Activated T-helper 17 cell treated with anti-CD3 and anti-CD28 coated beads, Interleukin-2, amount 50 U/mL, for 72 hours (primary cell): ENCODE measurements around the gene PAK6. TPM values are rescaled to one million over a fixed set of nuclear protein-coding genes. Genes with fewer than 3 reads are reported as not detected.

Source experiments
- ATAC-seq: fragments of 150-1000 bp; cut with Tn5 transposase; replicated peaks from 2 replicates; pipeline ENCODE4 v1.10.0; 2021; ENCODE audit warnings: mild to moderate bottlenecking, moderate library complexity
- H3K27ac Mint-ChIP-seq: one replicate; pipeline ENCODE4 v1.8.0; 2022; ENCODE audit warnings: mixed read lengths
- H3K27me3 Mint-ChIP-seq: one replicate; pipeline ENCODE4 v1.8.0; 2022; ENCODE audit warnings: mixed read lengths
- H3K36me3 Mint-ChIP-seq: one replicate; pipeline ENCODE4 v1.8.0; 2022; ENCODE audit warnings: low read depth, mild to moderate bottlenecking, mixed read lengths
- H3K4me1 Mint-ChIP-seq: one replicate; pipeline ENCODE4 v1.8.0; 2022; ENCODE audit warnings: mixed read lengths
- H3K4me3 Mint-ChIP-seq: one replicate; pipeline ENCODE4 v1.8.0; 2022; ENCODE audit warnings: mild to moderate bottlenecking, mixed read lengths
- H3K9me3 Mint-ChIP-seq: one replicate; pipeline ENCODE4 v1.8.0; 2022; ENCODE audit warnings: mixed read lengths
- total RNA-seq, 2 donors: library from RNA; stranded (reverse); gene quantifications; one replicate each; pipeline ENCODE4 v1.2.3, GENCODE V29; 2022

PAK6 gene
- total RNA-seq, 2 donors from 2014 or later: 0.42 to 1.4 TPM

GRCh38 chr15:40283615-40284300 is 44.9 kb downstream of the PAK6 start:
- H3K4me1 Mint-ChIP-seq: no peaks in the 10 kb centered on the region
- ATAC-seq: no peak
- no peaks in the 10 kb centered on the region for H3K9me3 Mint-ChIP-seq
- H3K27ac Mint-ChIP-seq: no peak overlapping the region
- peaks cover 8% of the 10 kb centered on the region for H3K27me3 Mint-ChIP-seq
- no peaks in the 10 kb centered on the region for H3K36me3 Mint-ChIP-seq
- H3K4me3 Mint-ChIP-seq: peak overlapping the region; percentile 31

GRCh38 chr15:40285151-40285550 is 46.3 kb downstream of the PAK6 start:
- no peak overlapping the region for H3K4me3 Mint-ChIP-seq
- peaks cover 12% of the 10 kb centered on the region for H3K36me3 Mint-ChIP-seq
- H3K9me3 Mint-ChIP-seq: no peaks in the 10 kb centered on the region
- H3K27me3 Mint-ChIP-seq: peaks cover 8% of the 10 kb centered on the region
- ATAC-seq: no peak
- no peak overlapping the region for H3K27ac Mint-ChIP-seq
- H3K4me1 Mint-ChIP-seq: no peaks in the 10 kb centered on the region

DNA sequence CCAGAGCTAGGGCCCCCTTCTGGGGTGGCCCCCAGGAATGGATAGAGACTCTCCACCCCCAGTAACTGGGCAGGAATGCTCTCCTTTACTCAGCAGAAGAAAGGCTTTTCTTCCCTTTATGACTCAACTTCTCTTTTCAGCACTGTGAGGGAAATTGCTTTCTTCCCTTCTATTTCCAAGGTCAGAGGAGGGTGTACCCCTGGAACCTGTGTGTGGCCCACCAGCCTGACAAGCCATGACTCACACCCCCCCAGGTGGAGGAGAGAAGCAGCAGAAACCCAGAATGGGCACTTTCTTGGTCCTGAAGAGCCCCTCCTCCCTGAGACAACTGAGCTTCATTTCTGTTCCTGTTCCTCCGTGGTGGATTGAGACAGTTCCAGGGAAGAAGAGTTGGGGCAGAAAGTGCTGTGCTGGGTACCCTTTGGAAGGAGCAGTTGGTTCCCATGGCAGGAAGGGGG is 46.7 kb downstream of the PAK6 start:
- Mint-ChIP-seq H3K4me1 (no peaks in the 10 kb centered on the region), H3K36me3 (peaks cover 16% of the 10 kb centered on the region), H3K4me3 (no peak overlapping the region), H3K27ac (peak overlapping the region; percentile 67), H3K9me3 (no peaks in the 10 kb centered on the region), H3K27me3 (peaks cover 5% of the 10 kb centered on the region)
- ATAC-seq: no peak

DNA sequence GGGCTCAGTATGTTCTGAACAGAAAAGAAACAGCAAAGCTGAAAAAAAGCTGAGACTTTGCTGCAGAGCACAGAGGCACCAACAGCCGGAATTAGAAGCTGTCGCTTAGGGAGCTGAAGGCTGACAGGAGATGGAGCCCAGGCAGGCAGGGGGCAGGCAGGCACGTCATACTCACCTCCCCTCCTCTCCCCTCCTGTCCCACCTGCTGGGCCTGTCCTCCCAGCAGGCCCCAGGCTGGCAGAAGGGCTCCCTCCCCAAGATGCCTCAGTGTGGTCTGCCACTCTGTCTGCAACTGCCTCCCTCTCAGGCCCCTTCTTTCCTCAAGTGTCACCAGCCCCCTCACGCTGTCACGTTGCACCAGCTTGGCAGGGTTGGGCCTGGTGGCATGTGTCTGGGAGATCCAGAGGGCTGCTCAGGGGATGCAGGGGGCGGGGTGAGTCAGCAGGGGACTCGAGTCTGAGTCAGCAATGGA is 47.2 kb downstream of the PAK6 start:
- Mint-ChIP-seq H3K4me3 (no peak overlapping the region), H3K4me1 (no peaks in the 10 kb centered on the region), H3K27me3 (peaks cover 2% of the 10 kb centered on the region), H3K36me3 (peaks cover 17% of the 10 kb centered on the region), H3K27ac (peak overlapping the region; percentile 67), H3K9me3 (no peaks in the 10 kb centered on the region)
- no peak for ATAC-seq

GRCh38 chr15:40286794-40287193 is 47.9 kb downstream of the PAK6 start:
- H3K9me3 Mint-ChIP-seq: no peaks in the 10 kb centered on the region
- H3K36me3 Mint-ChIP-seq: peaks cover 17% of the 10 kb centered on the region
- no peak overlapping the region for H3K27ac Mint-ChIP-seq
- no peaks in the 10 kb centered on the region for H3K4me1 Mint-ChIP-seq
- H3K4me3 Mint-ChIP-seq: no peak overlapping the region
- no peak for ATAC-seq
- H3K27me3 Mint-ChIP-seq: no peaks in the 10 kb centered on the region

- H3K4me1 Mint-ChIP-seq: no peaks in the 10 kb centered on the region
- H3K4me3 Mint-ChIP-seq: no peak overlapping the region
- no peaks in the 10 kb centered on the region for H3K9me3 Mint-ChIP-seq
- no peak for ATAC-seq
- no peaks in the 10 kb centered on the region for H3K27me3 Mint-ChIP-seq
- H3K27ac Mint-ChIP-seq: no peak overlapping the region
- H3K36me3 Mint-ChIP-seq: peaks cover 17% of the 10 kb centered on the region
Measured at GRCh38 chr15:40287505-40287904, 48.6 kb downstream of the PAK6 start.

DNA sequence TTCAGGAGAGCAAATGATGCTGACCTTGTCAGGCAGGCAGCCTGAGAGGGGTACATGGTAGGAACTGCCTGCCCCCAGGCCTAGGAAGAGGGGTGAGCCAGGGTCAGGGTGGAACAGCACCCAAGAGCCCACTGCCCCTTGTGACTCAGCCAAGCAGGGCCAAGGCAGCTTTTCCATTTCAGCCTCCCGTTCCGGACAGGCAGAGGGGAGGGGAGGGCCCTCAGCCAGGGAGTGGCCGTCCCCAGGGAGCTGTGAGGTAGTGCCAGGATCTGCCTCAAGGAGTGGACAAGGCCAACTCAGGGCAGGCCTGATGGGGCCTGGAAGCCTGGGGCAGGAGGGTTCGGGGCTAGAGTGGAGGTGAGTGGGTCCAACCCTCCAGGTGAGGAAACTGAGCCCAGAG is 49.1 kb downstream of the PAK6 start:
- Mint-ChIP-seq H3K4me3 (no peak overlapping the region), H3K27me3 (no peaks in the 10 kb centered on the region), H3K9me3 (no peaks in the 10 kb centered on the region), H3K27ac (no peak overlapping the region), H3K4me1 (no peaks in the 10 kb centered on the region), H3K36me3 (peaks cover 17% of the 10 kb centered on the region)
- no peak for ATAC-seq

- H3K36me3 Mint-ChIP-seq: peaks cover 17% of the 10 kb centered on the region
- H3K4me1 Mint-ChIP-seq: no peaks in the 10 kb centered on the region
- peak; percentile 7 for ATAC-seq
Measured at GRCh38 chr15:40289140-40289775, 50.4 kb downstream of the PAK6 start.

DNA sequence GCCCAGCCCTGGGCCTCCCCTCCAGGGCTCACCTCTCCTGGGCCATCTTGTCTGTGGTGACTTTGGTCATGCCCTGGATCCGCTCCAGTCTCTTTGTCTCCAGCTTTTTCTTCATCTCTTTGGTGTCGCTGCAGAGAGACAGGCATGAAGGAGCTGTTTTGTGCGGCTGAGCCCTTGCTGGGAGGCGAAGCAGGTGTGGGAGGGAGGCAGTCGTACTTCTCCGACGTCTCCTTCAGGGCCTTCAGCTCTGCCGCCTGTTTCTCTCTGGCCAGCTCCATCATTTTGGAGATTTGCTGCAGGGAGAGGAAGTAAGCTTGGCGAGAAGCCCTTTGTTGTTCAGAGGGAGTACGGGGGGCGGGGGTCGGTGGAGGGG is 51.7 kb downstream of the PAK6 start:
- no peaks in the 10 kb centered on the region for H3K27me3 Mint-ChIP-seq
- no peak overlapping the region for H3K4me3 Mint-ChIP-seq
- H3K9me3 Mint-ChIP-seq: no peaks in the 10 kb centered on the region
- H3K4me1 Mint-ChIP-seq: no peaks in the 10 kb centered on the region
- no peak overlapping the region for H3K27ac Mint-ChIP-seq
- H3K36me3 Mint-ChIP-seq: peaks cover 17% of the 10 kb centered on the region
- no peak for ATAC-seq

More at GRCh38 chr15:40289140-40289775, 50.4 kb downstream of the PAK6 start:
- Mint-ChIP-seq H3K27ac (peak overlapping the region; percentile 68), H3K4me3 (no peak overlapping the region), H3K27me3 (no peaks in the 10 kb centered on the region), H3K9me3 (no peaks in the 10 kb centered on the region)

DNA sequence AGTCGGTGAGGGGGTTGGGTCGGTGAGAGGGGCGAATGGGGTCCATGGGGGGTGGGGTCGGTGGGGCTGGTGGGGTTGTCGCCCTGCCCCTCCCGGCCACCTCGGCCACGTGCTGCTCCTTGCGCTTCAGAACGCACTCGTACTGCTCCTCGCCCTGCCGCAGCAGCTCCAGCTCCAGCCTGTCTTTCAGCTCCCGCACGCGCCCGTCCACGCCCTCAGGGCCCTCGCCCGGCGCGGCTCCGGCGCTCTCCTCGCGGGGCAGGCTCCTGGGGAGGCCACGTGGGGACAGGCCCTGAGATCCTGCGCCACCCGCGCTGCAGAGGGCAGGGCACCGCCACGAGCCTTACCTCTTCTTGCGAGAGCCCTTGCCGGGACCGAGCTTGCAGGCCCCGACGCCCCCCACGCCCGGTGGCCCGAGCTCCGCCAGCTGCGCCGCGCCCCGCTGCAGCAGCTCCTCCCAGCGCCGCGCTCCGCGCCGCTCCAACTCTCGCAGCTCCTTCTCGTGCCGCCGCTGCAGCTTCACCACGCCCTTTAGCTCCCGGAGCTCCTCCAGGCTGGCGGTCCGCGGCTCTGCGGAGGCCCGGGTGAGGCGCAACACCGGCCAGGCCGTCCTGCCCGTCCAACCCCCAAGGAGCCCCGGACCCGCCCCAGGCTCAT is 52.2 kb downstream of the PAK6 start:
- Mint-ChIP-seq H3K4me1 (no peaks in the 10 kb centered on the region), H3K9me3 (no peaks in the 10 kb centered on the region), H3K27ac (no peak overlapping the region), H3K36me3 (peaks cover 17% of the 10 kb centered on the region), H3K27me3 (no peaks in the 10 kb centered on the region), H3K4me3 (no peak overlapping the region)
- ATAC-seq: no peak

- no peaks in the 10 kb centered on the region for H3K4me1 Mint-ChIP-seq
- H3K27ac Mint-ChIP-seq: no peak overlapping the region
- no peak overlapping the region for H3K4me3 Mint-ChIP-seq
- peaks cover 17% of the 10 kb centered on the region for H3K36me3 Mint-ChIP-seq
- H3K27me3 Mint-ChIP-seq: no peaks in the 10 kb centered on the region
- H3K9me3 Mint-ChIP-seq: no peaks in the 10 kb centered on the region
- no peak for ATAC-seq
Measured at GRCh38 chr15:40292246-40292645, 53.4 kb downstream of the PAK6 start.

- Mint-ChIP-seq H3K36me3 (peaks cover 17% of the 10 kb centered on the region), H3K9me3 (no peaks in the 10 kb centered on the region), H3K4me3 (no peak overlapping the region), H3K27ac (no peak overlapping the region), H3K27me3 (no peaks in the 10 kb centered on the region), H3K4me1 (no peaks in the 10 kb centered on the region)
- no peak for ATAC-seq
Measured at GRCh38 chr15:40293006-40293405, 54.1 kb downstream of the PAK6 start.

- H3K27ac Mint-ChIP-seq: no peak overlapping the region
- no peaks in the 10 kb centered on the region for H3K4me1 Mint-ChIP-seq
- peaks cover 20% of the 10 kb centered on the region for H3K36me3 Mint-ChIP-seq
- no peak for ATAC-seq
- no peak overlapping the region for H3K4me3 Mint-ChIP-seq
- H3K27me3 Mint-ChIP-seq: no peaks in the 10 kb centered on the region
- H3K9me3 Mint-ChIP-seq: no peaks in the 10 kb centered on the region
Measured at GRCh38 chr15:40293905-40294895, 55.3 kb downstream of the PAK6 start.

DNA sequence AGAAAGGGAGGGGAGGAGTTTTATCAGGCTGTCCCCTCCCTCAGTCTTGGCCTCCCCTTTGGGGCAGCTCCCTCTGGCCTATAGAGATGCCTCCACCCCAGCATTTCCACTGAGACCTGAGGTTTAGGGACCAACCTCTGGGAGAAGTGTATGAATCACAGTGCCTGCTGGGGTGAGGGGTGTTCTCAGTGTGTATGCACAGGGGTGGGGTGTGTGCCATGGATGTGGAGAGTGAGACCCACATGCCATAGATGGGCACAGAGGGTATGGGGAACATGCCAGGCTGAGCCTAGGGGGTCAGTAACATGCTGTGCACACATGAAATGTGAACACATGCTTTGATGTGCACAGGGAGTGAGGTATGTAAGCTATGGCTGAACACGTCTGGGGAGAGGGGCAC is 56.4 kb downstream of the PAK6 start:
- H3K4me3 Mint-ChIP-seq: no peak overlapping the region
- no peaks in the 10 kb centered on the region for H3K9me3 Mint-ChIP-seq
- no peaks in the 10 kb centered on the region for H3K27me3 Mint-ChIP-seq
- no peak overlapping the region for H3K27ac Mint-ChIP-seq
- H3K36me3 Mint-ChIP-seq: peaks cover 20% of the 10 kb centered on the region
- no peaks in the 10 kb centered on the region for H3K4me1 Mint-ChIP-seq
- no peak for ATAC-seq
